SK-N-SH (cell line): ENCODE data around the gene WDR93. TPM values are rescaled to one million over a fixed set of nuclear protein-coding genes. Genes with fewer than 3 reads are reported as not detected.

Source experiments
- CTCF ChIA-PET: fragments of 300-600, 350-600 bp; formaldehyde crosslinking; extraction: SDS; loops from one replicate; lab custom pipeline; 2021; lab: Yijun Ruan, JAX
- POLR2A ChIA-PET: fragments of 350-600 bp; sonication (Branson Sonifier 250); formaldehyde crosslinking; extraction: SDS; loops from one replicate; lab custom pipeline; 2020; ENCODE audit warnings: antibody characterized with exemption, inconsistent platforms; lab: Yijun Ruan, JAX
- DNase-seq: peaks from one replicate; pipeline ENCODE4 v3.0.0; 2012
- H2AFZ ChIP-seq: fragments of 200-600 bp; sonication (generic); 2 replicates; pipeline ENCODE4 v1.8.1; 2016; ENCODE audit warnings: antibody characterized with exemption, mild to moderate bottlenecking, low read depth
- H3F3A ChIP-seq: fragments of 200-600 bp; sonication (generic); replicated peaks from 2 replicates; pipeline ENCODE3; 2016; ENCODE audit warnings: antibody characterized with exemption, mild to moderate bottlenecking; ENCODE audit not compliant: insufficient read depth
- H3K27ac ChIP-seq, 2 experiments: fragments of 200-500 bp in 1 of 2; fragments of 200-600 bp in 1 of 2; sonication (Bioruptor generic) in 1 of 2; sonication (generic), shearing (Covaris generic) in 1 of 2; 2 replicates each; pipeline versions ENCODE4 v1.5.1 to v1.6.1; 2014 to 2016; ENCODE audit warnings: low read depth in 2 of 2, inconsistent platforms in 1 of 2, low read length in 1 of 2, mild to moderate bottlenecking in 1 of 2, mixed read lengths in 1 of 2
- H3K27me3 ChIP-seq: fragments of 200-600 bp; sonication (generic), shearing (Covaris generic); 2 replicates; pipeline ENCODE4 v1.6.1; 2016; ENCODE audit warnings: mixed run types; ENCODE audit not compliant: insufficient read depth
- H3K36me3 ChIP-seq, 2 experiments: fragments of 200-500 bp in 1 of 2; fragments of 200-600 bp in 1 of 2; sonication (Bioruptor generic) in 1 of 2; sonication (generic) in 1 of 2; replicated peaks in 1 of 2; 2 replicates each; pipeline versions ENCODE3 to v1.5.1; 2014 to 2016; ENCODE audit warnings: low read length in 1 of 2, mild to moderate bottlenecking in 1 of 2; ENCODE audit not compliant: insufficient read depth in 2 of 2, control insufficient read depth in 1 of 2
- H3K4me1 ChIP-seq, 2 experiments: fragments of 200-500 bp in 1 of 2; fragments of 200-600 bp in 1 of 2; sonication (Bioruptor generic) in 1 of 2; sonication (generic), shearing (Covaris generic) in 1 of 2; 2 replicates each; pipeline versions ENCODE4 v1.5.1 to v1.6.1; 2014 to 2016; ENCODE audit warnings: low read depth in 1 of 2, low read length in 1 of 2, mixed run types in 1 of 2; ENCODE audit not compliant: insufficient read depth in 2 of 2, control insufficient read depth in 1 of 2
- H3K4me2 ChIP-seq: fragments of 200-600 bp; sonication (generic), shearing (Covaris generic); 2 replicates; pipeline ENCODE4 v1.6.1; 2017; ENCODE audit warnings: mixed run types
- H3K4me3 ChIP-seq, 2 experiments: fragments of 200-500 bp in 1 of 2; fragments of 200-600 bp in 1 of 2; sonication (Bioruptor generic) in 1 of 2; sonication (generic), shearing (Covaris generic) in 1 of 2; 2 replicates each; pipeline versions ENCODE4 v1.5.1 to v1.8.1; 2014 to 2016; ENCODE audit warnings: low read depth in 2 of 2, inconsistent platforms in 1 of 2, low read length in 1 of 2, mild to moderate bottlenecking in 1 of 2, mixed read lengths in 1 of 2, moderate library complexity in 1 of 2
- H3K79me2 ChIP-seq: fragments of 200-600 bp; sonication (generic); 2 replicates; pipeline ENCODE4 v1.8.1; 2017; ENCODE audit warnings: mild to moderate bottlenecking; ENCODE audit not compliant: insufficient read depth
- H3K9ac ChIP-seq: fragments of 200-600 bp; sonication (generic); 2 replicates; pipeline ENCODE4 v1.6.1; 2017; ENCODE audit warnings: mixed run types
- H3K9me2 ChIP-seq: fragments of 200-600 bp; sonication (generic); 2 replicates; pipeline ENCODE4 v1.6.1; 2017; ENCODE audit warnings: mixed run types
- H3K9me3 ChIP-seq: fragments of 200-600 bp; sonication (generic); 2 replicates; pipeline ENCODE4 v1.6.1; 2017; ENCODE audit warnings: mixed run types, mild to moderate bottlenecking, moderate library complexity
- H4K20me1 ChIP-seq: fragments of 200-600 bp; sonication (generic); 2 replicates; pipeline ENCODE4 v1.6.1; 2017; ENCODE audit warnings: mild to moderate bottlenecking, mixed run types; ENCODE audit not compliant: insufficient read depth
- CHD2 ChIP-seq: fragments of 150-350 bp; IDR thresholded peaks from 2 replicates; pipeline ENCODE4 v1.6.1; 2018; ENCODE audit warnings: low read length; ENCODE audit not compliant: partially characterized antibody
- ELF1 ChIP-seq: IDR thresholded peaks from 2 replicates; pipeline ENCODE4 v1.4.0; 2012
- EZH2phosphoT487 ChIP-seq: fragments of 200-600 bp; sonication (generic); IDR thresholded peaks from 2 replicates; pipeline ENCODE4 v1.6.1; 2017; ENCODE audit warnings: low read depth, mixed run types, mild to moderate bottlenecking, antibody characterized with exemption, moderate library complexity, borderline replicate concordance
- GABPA ChIP-seq: IDR thresholded peaks from 2 replicates; pipeline ENCODE4 v1.4.0; 2012; ENCODE audit warnings: low read depth, mild to moderate bottlenecking
- GATA2 ChIP-seq: sonication (generic); formaldehyde crosslinking; IDR thresholded peaks from 2 replicates; pipeline ENCODE4 v1.5.0; 2020; ENCODE audit warnings: mild to moderate bottlenecking, missing genetic modification reagents
- JUND ChIP-seq: IDR thresholded peaks from 2 replicates; pipeline ENCODE4 v1.4.0; 2012
- MEF2A ChIP-seq: IDR thresholded peaks from 2 replicates; pipeline ENCODE4 v1.4.0; 2012; ENCODE audit warnings: low read depth, borderline replicate concordance
- NFIC ChIP-seq: IDR thresholded peaks from 2 replicates; pipeline ENCODE4 v1.4.0; 2012; ENCODE audit warnings: borderline replicate concordance
- REST ChIP-seq: IDR thresholded peaks from 2 replicates; pipeline ENCODE4 v1.6.1; 2012; ENCODE audit warnings: mild to moderate bottlenecking, low read depth, low read length, moderate library complexity
- SIN3A ChIP-seq: IDR thresholded peaks from 2 replicates; pipeline ENCODE4 v1.6.1; 2012; ENCODE audit warnings: low read depth, mild to moderate bottlenecking, low read length, moderate library complexity, borderline replicate concordance
- TCF12 ChIP-seq: IDR thresholded peaks from 2 replicates; pipeline ENCODE4 v1.4.0; 2012
- TEAD4 ChIP-seq: IDR thresholded peaks from 2 replicates; pipeline ENCODE4 v1.4.0; 2012; ENCODE audit warnings: mild to moderate bottlenecking, borderline replicate concordance; ENCODE audit not compliant: insufficient read depth
- USF1 ChIP-seq: IDR thresholded peaks from 2 replicates; pipeline ENCODE4 v1.4.0; 2012; ENCODE audit warnings: low read depth, borderline replicate concordance
- YY1 ChIP-seq: IDR thresholded peaks from 2 replicates; pipeline ENCODE4 v1.4.0; 2012; ENCODE audit warnings: low read depth, mild to moderate bottlenecking
- WGBS: methylation state at CpG from one replicate; pipeline ENCODE4 v1.1.6; 2017; ENCODE audit warnings: low lambda C conversion rate; 5-methylcytosine and 5-hydroxymethylcytosine counted together
- polyA plus RNA-seq, 3 experiments: library from polyadenylated mRNA; depleted of rRNA; stranded (reverse); fragments of >200 nt; gene quantifications; 2 replicates each; pipeline ENCODE4 v1.2.3, GENCODE V29; 2012
- TF ChIP-seq, protein P1 (sequence below): fragments of 150-350 bp; IDR thresholded peaks from 2 replicates; pipeline ENCODE4 v1.6.1; 2017; ENCODE audit warnings: antibody characterized with exemption, low read length, low read depth, borderline replicate concordance
- TF ChIP-seq, protein P2 (sequence below): fragments of 200-600 bp; sonication (generic); IDR thresholded peaks from 2 replicates; pipeline ENCODE4 v1.6.1; 2017; ENCODE audit warnings: antibody characterized with exemption, mild to moderate bottlenecking, moderate library complexity

WDR93 gene
- polyA plus RNA-seq, 1 of the 3 experiments (the other 2 are of a cell fraction): 0.35 TPM

DNA sequence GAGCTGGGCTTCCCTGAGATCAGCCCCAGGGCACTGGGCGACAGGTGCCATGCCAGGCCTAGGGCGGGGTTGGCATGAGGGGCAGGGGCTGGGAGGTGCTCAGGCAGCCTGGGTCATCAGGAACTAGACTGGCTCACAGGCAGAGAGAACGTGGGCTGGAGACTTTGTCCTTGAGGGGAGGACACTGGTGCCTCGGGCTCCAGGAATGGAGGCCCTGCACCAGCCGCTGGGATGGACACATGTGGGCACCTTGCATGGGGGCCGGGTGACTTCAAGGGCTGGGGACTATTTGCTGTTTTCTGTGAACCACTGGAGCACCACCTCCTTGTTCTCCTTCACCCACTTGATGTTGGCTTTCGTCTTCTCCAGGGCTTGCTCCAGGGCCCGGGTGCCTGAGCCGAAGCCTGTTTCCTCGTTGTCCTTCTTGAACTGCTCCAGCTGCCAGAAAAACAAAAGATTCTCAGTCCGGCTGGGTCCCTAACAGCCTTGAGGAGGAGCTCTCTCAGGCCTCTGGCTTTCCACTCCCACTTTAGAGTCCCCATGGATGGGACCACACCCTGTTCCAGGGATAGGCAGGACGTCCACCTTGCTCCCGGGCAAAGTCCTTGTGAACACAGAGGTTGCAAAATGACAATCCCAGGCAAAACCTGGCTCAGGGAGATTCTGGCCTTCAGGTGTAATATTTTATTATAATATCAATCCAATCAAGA, 94.6 kb downstream of the WDR93 start:
- no peak overlapping the region for H3K9ac ChIP-seq
- H4K20me1 ChIP-seq: no peaks in the 10 kb centered on the region
- no peak overlapping the region for H3K4me3 ChIP-seq
- peaks cover 0 to 14% of the 10 kb centered on the region in 2 experiments for H3K36me3 ChIP-seq
- H3F3A ChIP-seq: peaks cover 12% of the 10 kb centered on the region
- peaks cover 12% of the 10 kb centered on the region; the same call in 1 of the 2 replicates for H3K9me3 ChIP-seq
- H2AFZ ChIP-seq: no peak overlapping the region
- TF ChIP-seq, protein P1, sequence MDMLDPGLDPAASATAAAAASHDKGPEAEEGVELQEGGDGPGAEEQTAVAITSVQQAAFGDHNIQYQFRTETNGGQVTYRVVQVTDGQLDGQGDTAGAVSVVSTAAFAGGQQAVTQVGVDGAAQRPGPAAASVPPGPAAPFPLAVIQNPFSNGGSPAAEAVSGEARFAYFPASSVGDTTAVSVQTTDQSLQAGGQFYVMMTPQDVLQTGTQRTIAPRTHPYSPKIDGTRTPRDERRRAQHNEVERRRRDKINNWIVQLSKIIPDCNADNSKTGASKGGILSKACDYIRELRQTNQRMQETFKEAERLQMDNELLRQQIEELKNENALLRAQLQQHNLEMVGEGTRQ: no peak
- TF ChIP-seq EZH2phosphoT487: no peak
- TF ChIP-seq NFIC: no peak
- no peak for TF ChIP-seq TCF12
- no peak for TF ChIP-seq SIN3A
- TF ChIP-seq CHD2: no peak
- no peak for TF ChIP-seq USF1
- TF ChIP-seq MEF2A: no peak
- 83% methylated on average over 11 of the region's 13 CpGs for WGBS
- H3K27ac ChIP-seq: no peak overlapping the region
- DNase-seq: no peak
- H3K4me1 ChIP-seq: no peaks in the 10 kb centered on the region; a peak in 1 of 4 replicates
- H3K4me2 ChIP-seq: no peak overlapping the region
- H3K9me2 ChIP-seq: no peaks in the 10 kb centered on the region
- ChIA-PET POLR2A (no interaction called here), CTCF (interaction anchor here (1.2 to 1.9 kb wide), 3 partner anchors 12 to 24 kb away, joined by 3 to 7 read pairs (median 5); no protein-coding TSS in a partner anchor)
- no peaks in the 10 kb centered on the region for H3K27me3 ChIP-seq
- no peaks in the 10 kb centered on the region for H3K79me2 ChIP-seq

DNA sequence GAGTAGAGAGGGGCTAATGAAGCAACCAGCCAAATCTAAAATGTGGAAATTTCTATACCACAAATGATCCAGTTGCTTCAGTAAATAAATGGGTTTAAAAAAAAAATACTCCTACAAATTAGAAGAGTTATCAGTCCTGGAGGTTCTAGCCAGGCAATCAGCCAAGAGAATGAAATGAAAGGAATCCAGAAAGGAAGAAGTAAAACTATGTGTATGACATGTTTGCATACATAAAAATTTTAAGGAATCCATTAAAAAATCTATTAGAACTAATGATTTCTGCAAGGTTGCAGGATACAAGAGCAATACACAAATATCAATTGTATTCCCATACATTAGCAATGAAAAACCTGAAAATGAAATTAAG, 95.1 kb downstream of the WDR93 start:
- Histone ChIP-seq H3K9me2 (no peaks in the 10 kb centered on the region), H3K27me3 (no peaks in the 10 kb centered on the region), H3F3A (peaks cover 12% of the 10 kb centered on the region), H3K9me3 (peaks cover 12% of the 10 kb centered on the region; the same call in 1 of the 2 replicates), H3K4me3 (no peak overlapping the region), H3K4me1 (no peaks in the 10 kb centered on the region; a peak in 1 of 4 replicates), H3K4me2 (no peak overlapping the region), H3K27ac (no peak overlapping the region), H3K9ac (no peak overlapping the region), H2AFZ (no peak overlapping the region), H4K20me1 (no peaks in the 10 kb centered on the region), H3K36me3 (peaks cover 0 to 14% of the 10 kb centered on the region in 2 experiments), H3K79me2 (no peaks in the 10 kb centered on the region)
- TF ChIP-seq REST (no peak), MEF2A (no peak), GABPA (no peak), EZH2phosphoT487 (no peak), GATA2 (no peak), JUND (no peak), NFIC (no peak), SIN3A (no peak), YY1 (no peak), TEAD4 (no peak), ELF1 (no peak)
- TF ChIP-seq, protein P1: no peak
- TF ChIP-seq, protein P2, sequence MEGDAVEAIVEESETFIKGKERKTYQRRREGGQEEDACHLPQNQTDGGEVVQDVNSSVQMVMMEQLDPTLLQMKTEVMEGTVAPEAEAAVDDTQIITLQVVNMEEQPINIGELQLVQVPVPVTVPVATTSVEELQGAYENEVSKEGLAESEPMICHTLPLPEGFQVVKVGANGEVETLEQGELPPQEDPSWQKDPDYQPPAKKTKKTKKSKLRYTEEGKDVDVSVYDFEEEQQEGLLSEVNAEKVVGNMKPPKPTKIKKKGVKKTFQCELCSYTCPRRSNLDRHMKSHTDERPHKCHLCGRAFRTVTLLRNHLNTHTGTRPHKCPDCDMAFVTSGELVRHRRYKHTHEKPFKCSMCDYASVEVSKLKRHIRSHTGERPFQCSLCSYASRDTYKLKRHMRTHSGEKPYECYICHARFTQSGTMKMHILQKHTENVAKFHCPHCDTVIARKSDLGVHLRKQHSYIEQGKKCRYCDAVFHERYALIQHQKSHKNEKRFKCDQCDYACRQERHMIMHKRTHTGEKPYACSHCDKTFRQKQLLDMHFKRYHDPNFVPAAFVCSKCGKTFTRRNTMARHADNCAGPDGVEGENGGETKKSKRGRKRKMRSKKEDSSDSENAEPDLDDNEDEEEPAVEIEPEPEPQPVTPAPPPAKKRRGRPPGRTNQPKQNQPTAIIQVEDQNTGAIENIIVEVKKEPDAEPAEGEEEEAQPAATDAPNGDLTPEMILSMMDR: no peak
- CTCF ChIA-PET: interaction anchor here (1.9 kb wide), 1 partner anchor 25 kb away, joined by 5 read pairs; no protein-coding TSS in a partner anchor
- DNase-seq: no peak
- POLR2A ChIA-PET: no interaction called here
